Mesenchymal stem cell (in vitro differentiated cells and primary cell): ENCODE measurements around the gene DCAKD.

Source experiments
- DNase-seq: peaks from one replicate; pipeline ENCODE4 v3.0.0-alpha.2; 2013
- H2AFZ ChIP-seq: one replicate; pipeline ENCODE4 v1.6.1; 2013; ENCODE audit warnings: low read depth, mild to moderate bottlenecking, control low read depth, inconsistent platforms, low read length, moderate library complexity
- H2AK5ac ChIP-seq: 2 replicates; pipeline ENCODE4 v1.6.1; 2013; ENCODE audit warnings: low read length, moderate library complexity, mild to moderate bottlenecking, inconsistent platforms; ENCODE audit not compliant: severe bottlenecking
- H2BK120ac ChIP-seq: one replicate; pipeline ENCODE4 v1.6.1; 2013; ENCODE audit warnings: low read depth, mild to moderate bottlenecking, inconsistent platforms, low read length, moderate library complexity
- H2BK12ac ChIP-seq, 2 experiments: one replicate each; pipeline ENCODE4 v1.6.1; 2013; ENCODE audit warnings: inconsistent platforms in 2 of 2, low read length in 2 of 2, mild to moderate bottlenecking in 2 of 2, moderate library complexity in 2 of 2, control low read depth in 1 of 2
- H2BK15ac ChIP-seq: one replicate; pipeline ENCODE4 v1.6.1; 2013; ENCODE audit warnings: mild to moderate bottlenecking, low read depth, inconsistent platforms; ENCODE audit not compliant: poor library complexity, severe bottlenecking
- H2BK5ac ChIP-seq: 2 replicates; pipeline ENCODE4 v1.6.1; 2013; ENCODE audit warnings: low read depth, mild to moderate bottlenecking, low read length, control low read depth, inconsistent platforms; ENCODE audit not compliant: poor library complexity, severe bottlenecking
- H3K14ac ChIP-seq, 2 experiments: one replicate each; pipeline ENCODE4 v1.6.1; 2013; ENCODE audit warnings: inconsistent platforms in 2 of 2, low read length in 2 of 2, control low read depth in 1 of 2, mild to moderate bottlenecking in 1 of 2, moderate library complexity in 1 of 2
- H3K18ac ChIP-seq, 2 experiments: one replicate each; pipeline ENCODE4 v1.6.1; 2013; ENCODE audit warnings: inconsistent platforms in 2 of 2, low read length in 2 of 2, control low read depth in 1 of 2, low read depth in 1 of 2, mild to moderate bottlenecking in 1 of 2
- H3K23ac ChIP-seq, 2 experiments: one replicate each; pipeline ENCODE4 v1.6.1; 2013; ENCODE audit warnings: inconsistent platforms in 2 of 2, low read length in 2 of 2, mild to moderate bottlenecking in 2 of 2, moderate library complexity in 2 of 2, control low read depth in 1 of 2
- H3K27ac ChIP-seq: 2 replicates; pipeline ENCODE4 v1.5.1; 2013; ENCODE audit warnings: mild to moderate bottlenecking, moderate library complexity, low read length, control low read depth, inconsistent platforms; ENCODE audit not compliant: poor library complexity, severe bottlenecking
- H3K27me3 ChIP-seq, 2 experiments: 2 replicates each; pipeline versions ENCODE4 v1.6.1 to v1.7.0; 2013; ENCODE audit warnings: low read length in 2 of 2, mild to moderate bottlenecking in 2 of 2, moderate library complexity in 2 of 2, control low read depth in 1 of 2, inconsistent platforms in 1 of 2; ENCODE audit not compliant: control insufficient read depth in 1 of 2, insufficient read depth in 1 of 2
- H3K36me3 ChIP-seq, 2 experiments: 2 replicates each; pipeline versions ENCODE4 v1.6.1 to v1.7.0; 2013; ENCODE audit warnings: low read length in 2 of 2, control low read depth in 1 of 2, inconsistent platforms in 1 of 2, low read depth in 1 of 2, mild to moderate bottlenecking in 1 of 2; ENCODE audit not compliant: insufficient read depth in 2 of 2, control insufficient read depth in 1 of 2
- H3K4ac ChIP-seq, 2 experiments: one replicate each; pipeline ENCODE4 v1.6.1; 2013; ENCODE audit warnings: inconsistent platforms in 2 of 2, low read length in 2 of 2, mild to moderate bottlenecking in 2 of 2, moderate library complexity in 2 of 2, control low read depth in 1 of 2, low read depth in 1 of 2
- H3K4me1 ChIP-seq: 2 replicates; pipeline ENCODE4 v1.6.1; 2013; ENCODE audit warnings: low read depth, low read length, control low read depth; ENCODE audit not compliant: control insufficient read depth, insufficient read depth
- H3K4me2 ChIP-seq: 2 replicates; pipeline ENCODE4 v1.6.1; 2013; ENCODE audit warnings: low read length, mild to moderate bottlenecking, inconsistent platforms; ENCODE audit not compliant: poor library complexity, severe bottlenecking
- H3K4me3 ChIP-seq, 2 experiments: 2 replicates each; pipeline versions ENCODE4 v1.5.1 to v1.7.0; 2013; ENCODE audit warnings: low read length in 2 of 2, mild to moderate bottlenecking in 2 of 2, control low read depth in 1 of 2, low read depth in 1 of 2; ENCODE audit not compliant: insufficient read depth in 1 of 2
- H3K79me1 ChIP-seq: replicated peaks from 2 replicates; pipeline ENCODE4 v1.6.1; 2013; ENCODE audit warnings: mild to moderate bottlenecking, control low read depth, low read length, inconsistent platforms; ENCODE audit not compliant: poor library complexity, severe bottlenecking
- H3K9ac ChIP-seq: 2 replicates; pipeline ENCODE4 v1.7.0; 2013; ENCODE audit warnings: mild to moderate bottlenecking, low read length, moderate library complexity
- H3K9me3 ChIP-seq: 2 replicates; pipeline ENCODE4 v1.7.0; 2013; ENCODE audit warnings: mild to moderate bottlenecking, low read length; ENCODE audit not compliant: control insufficient read depth
- H4K8ac ChIP-seq: one replicate; pipeline ENCODE4 v1.6.1; 2013; ENCODE audit warnings: inconsistent platforms, mild to moderate bottlenecking, low read length, moderate library complexity
- H4K91ac ChIP-seq: one replicate; pipeline ENCODE4 v1.6.1; 2013; ENCODE audit warnings: mild to moderate bottlenecking, low read length, inconsistent platforms
- WGBS: methylation state at CpG from one replicate; pipeline ENCODE4 v1.1.7; 2013; ENCODE audit warnings: mixed read lengths; 5-methylcytosine and 5-hydroxymethylcytosine counted together

The DCAKD gene

DNA sequence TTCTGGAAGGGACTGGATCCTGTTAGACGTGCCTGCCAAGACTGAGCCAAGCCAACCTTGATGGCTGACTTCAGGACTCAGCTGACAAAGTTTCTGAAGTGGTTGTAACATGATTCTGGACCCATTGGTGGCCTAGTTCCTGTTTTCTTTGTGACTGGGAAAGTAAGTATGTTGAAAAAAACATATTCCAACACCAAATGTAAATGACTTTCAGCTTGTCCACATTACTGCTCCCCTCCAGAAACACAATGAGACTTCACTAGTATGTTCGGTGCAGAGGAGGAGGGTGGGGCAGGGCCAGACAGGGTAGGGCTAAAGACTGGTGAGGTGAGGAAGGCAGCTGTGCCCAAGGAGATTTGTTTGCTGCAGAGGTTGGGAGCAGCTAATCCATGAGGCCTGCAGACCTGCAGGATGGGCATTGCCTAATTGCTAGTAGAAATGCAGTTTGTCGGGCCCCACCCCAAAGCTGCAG, 36.1 kb upstream of the DCAKD start:
- no peak overlapping the region for H2BK12ac ChIP-seq
- H3K4me3 ChIP-seq = no peak overlapping the region
- no peak overlapping the region for H3K4me2 ChIP-seq
- H3K9me3 ChIP-seq = no peaks in the 10 kb centered on the region
- H2AFZ ChIP-seq = no peak overlapping the region
- H3K23ac ChIP-seq = no peak overlapping the region
- H3K79me1 ChIP-seq = peaks cover 16% of the 10 kb centered on the region
- no peak overlapping the region for H3K14ac ChIP-seq
- no peak overlapping the region for H2BK5ac ChIP-seq
- peaks cover 56 to 87% of the 10 kb centered on the region in 2 experiments for H3K36me3 ChIP-seq
- H3K4ac ChIP-seq = no peak overlapping the region
- no peak overlapping the region for H2BK15ac ChIP-seq
- H3K9ac ChIP-seq = peak overlapping the region; percentile 53
- no peak overlapping the region for H4K8ac ChIP-seq
- peak overlapping the region; percentile 46 for H3K27ac ChIP-seq
- H2AK5ac ChIP-seq = no peak overlapping the region
- peaks cover 25% of the 10 kb centered on the region for H3K4me1 ChIP-seq
- no peak overlapping the region for H3K18ac ChIP-seq
- no peak for DNase-seq
- H4K91ac ChIP-seq = no peak overlapping the region
- 92% methylated on average over 3 of the region's 3 CpGs for WGBS
- no peaks in the 10 kb centered on the region for H3K27me3 ChIP-seq
- no peak overlapping the region for H2BK120ac ChIP-seq

DNA sequence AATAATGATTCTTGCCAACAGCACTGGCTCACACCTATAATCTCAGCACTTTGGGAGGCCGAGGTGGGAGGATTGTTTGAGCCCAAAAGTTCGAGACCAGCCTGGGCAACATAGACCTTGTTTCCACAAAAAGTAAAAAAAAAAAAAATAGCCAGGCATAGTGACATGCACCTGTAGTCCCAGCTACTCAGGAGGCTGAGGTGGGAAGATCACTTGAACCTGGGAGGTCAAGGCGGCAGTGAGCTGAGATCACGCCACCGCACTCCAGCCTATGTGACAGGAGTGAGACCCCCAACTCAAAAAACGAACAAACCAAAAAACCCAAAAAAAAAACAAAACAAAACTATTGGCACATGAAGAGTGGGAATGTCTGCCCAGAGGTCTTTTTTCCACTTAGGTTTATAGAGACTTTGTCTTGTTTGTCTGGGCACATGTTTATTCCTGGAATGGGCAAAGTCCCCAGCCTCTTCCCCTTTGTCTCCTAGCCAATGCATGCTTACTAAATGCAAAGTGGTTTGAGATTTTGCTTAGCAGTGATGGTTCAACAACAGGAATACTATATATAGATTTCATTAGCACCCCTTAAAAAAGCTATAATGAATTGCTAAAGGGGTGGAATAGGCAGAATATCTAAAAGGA, 35.6 kb upstream of the DCAKD start:
- Histone ChIP-seq H2BK12ac (no peak overlapping the region), H4K8ac (no peak overlapping the region), H2BK15ac (no peak overlapping the region), H3K4me2 (no peak overlapping the region), H4K91ac (no peak overlapping the region), H3K18ac (no peak overlapping the region), H3K27ac (no peak overlapping the region), H3K27me3 (no peaks in the 10 kb centered on the region), H2BK120ac (no peak overlapping the region), H3K23ac (no peak overlapping the region), H3K9me3 (no peaks in the 10 kb centered on the region), H3K9ac (no peak overlapping the region), H3K36me3 (peaks cover 57 to 90% of the 10 kb centered on the region in 2 experiments), H3K4me1 (peaks cover 22% of the 10 kb centered on the region), H2AK5ac (no peak overlapping the region), H2BK5ac (no peak overlapping the region), H3K14ac (no peak overlapping the region), H2AFZ (no peak overlapping the region), H3K4ac (no peak overlapping the region), H3K4me3 (no peak overlapping the region), H3K79me1 (peaks cover 20% of the 10 kb centered on the region)
- 100% methylated on average over 4 of the region's 6 CpGs for WGBS
- no peak for DNase-seq

- Histone ChIP-seq H3K4ac (no peak overlapping the region), H2AK5ac (peak overlapping the region; percentile 66), H4K91ac (peak overlapping the region; percentile 39), H3K18ac (no peak overlapping the region), H3K27me3 (no peaks in the 10 kb centered on the region), H3K4me3 (no peak overlapping the region), H3K27ac (no peak overlapping the region), H3K9me3 (no peaks in the 10 kb centered on the region), H2BK5ac (no peak overlapping the region), H3K23ac (no peak overlapping the region), H3K79me1 (peaks cover 24% of the 10 kb centered on the region), H2BK120ac (no peak overlapping the region), H3K4me1 (peaks cover 19% of the 10 kb centered on the region), H3K36me3 (peaks cover 58 to 90% of the 10 kb centered on the region in 2 experiments), H4K8ac (peak overlapping the region; percentile 6), H3K9ac (no peak overlapping the region), H3K4me2 (no peak overlapping the region), H2BK12ac (no peak overlapping the region), H2AFZ (no peak overlapping the region), H2BK15ac (peak overlapping the region; percentile 28), H3K14ac (no peak overlapping the region)
- 100% methylated on average over 4 of the region's 4 CpGs for WGBS
- DNase-seq = no peak
These were observed 35.0 kb upstream of the DCAKD start for GRCh38 chr17:45086391-45086790.

- DNase-seq = no peak
- Histone ChIP-seq H3K27ac (no peak overlapping the region), H3K36me3 (peaks cover 34 to 62% of the 10 kb centered on the region in 2 experiments), H3K23ac (no peak overlapping the region), H2BK15ac (no peak overlapping the region), H3K27me3 (no peaks in the 10 kb centered on the region), H4K91ac (no peak overlapping the region), H2BK120ac (no peak overlapping the region), H3K79me1 (peaks cover 23% of the 10 kb centered on the region), H3K18ac (no peak overlapping the region), H3K9me3 (no peaks in the 10 kb centered on the region), H2BK12ac (no peak overlapping the region), H2AK5ac (no peak overlapping the region), H3K4me2 (no peak overlapping the region), H3K4me3 (no peak overlapping the region), H2BK5ac (no peak overlapping the region), H4K8ac (no peak overlapping the region), H3K9ac (peak overlapping the region; percentile 45), H3K14ac (no peak overlapping the region), H3K4ac (no peak overlapping the region), H3K4me1 (no peaks in the 10 kb centered on the region), H2AFZ (no peak overlapping the region)
- 100% methylated on average over 6 of the region's 6 CpGs for WGBS
These were observed 29.7 kb upstream of the DCAKD start for GRCh38 chr17:45081047-45081703.
